HepG2 (cell line): Measurements from ENCODE around the gene REM2. TPM values are rescaled to one million over a fixed set of nuclear protein-coding genes. Genes with fewer than 3 reads are reported as not detected.
A peak's percentile ranks its signal among the peaks of the same experiment; 100 is the strongest.

Source experiments
- CHD2 ChIP-seq: IDR thresholded peaks from 2 replicates; pipeline ENCODE4 v1.6.1; 2011; ENCODE audit warnings: low read depth, low read length, improper control_type of control experiment
- FOXC1 ChIP-seq: sonication (generic); formaldehyde crosslinking; IDR thresholded peaks from 2 replicates; pipeline ENCODE4 v1.8.0; 2022; ENCODE audit warnings: mild to moderate bottlenecking, missing genetic modification reagents, borderline replicate concordance
- HIVEP1 ChIP-seq: sonication (generic); formaldehyde crosslinking; IDR thresholded peaks from 2 replicates; pipeline ENCODE4 v1.4.0; 2020; ENCODE audit warnings: mild to moderate bottlenecking, missing genetic modification reagents
- MLLT10 ChIP-seq: sonication (generic); formaldehyde crosslinking; IDR thresholded peaks from 2 replicates; pipeline ENCODE4 v1.4.0; 2020; ENCODE audit warnings: missing genetic modification reagents
- NFE2L1 ChIP-seq: sonication (generic); formaldehyde crosslinking; IDR thresholded peaks from 2 replicates; pipeline ENCODE4 v1.4.0; 2020; ENCODE audit warnings: missing genetic modification reagents, mild to moderate bottlenecking, borderline replicate concordance
- NR0B2 ChIP-seq: sonication (generic); formaldehyde crosslinking; IDR thresholded peaks from 2 replicates; pipeline ENCODE4 v1.4.0; 2020; ENCODE audit warnings: mild to moderate bottlenecking, missing genetic modification reagents
- SOX13 ChIP-seq, 3 experiments: fragments of 450-650 bp in 1 of 3; sonication (generic) in 1 of 3; formaldehyde crosslinking in 1 of 3; IDR thresholded peaks in 2 of 3; conservative IDR thresholded peaks in 1 of 3; 2 replicates each; pipeline versions ENCODE4 v1.5.0 to v1.6.1; 2016 to 2020; ENCODE audit warnings: antibody characterized with exemption in 1 of 3, mild to moderate bottlenecking in 1 of 3, missing compliant biosample characterization in 1 of 3, missing genetic modification reagents in 1 of 3, moderate library complexity in 1 of 3
- SRSF1 ChIP-seq: fragments of 200-400 bp; formaldehyde crosslinking; optimal IDR thresholded peaks from 2 replicates; pipeline ENCODE3; 2017; ENCODE audit warnings: mild to moderate bottlenecking, low read depth, low read length, moderate library complexity
- TOPORS ChIP-seq: sonication (generic); formaldehyde crosslinking; IDR thresholded peaks from 2 replicates; pipeline ENCODE4 v1.8.0; 2023; ENCODE audit warnings: mild to moderate bottlenecking, missing genetic modification reagents
- ZFP41 ChIP-seq: sonication (generic); formaldehyde crosslinking; IDR thresholded peaks from 2 replicates; pipeline ENCODE4 v1.4.0; 2020; ENCODE audit warnings: mild to moderate bottlenecking, missing genetic modification reagents, borderline replicate concordance
- ZFYVE20 ChIP-seq: sonication (generic); formaldehyde crosslinking; IDR thresholded peaks from 2 replicates; pipeline ENCODE4 v1.8.0; 2023; ENCODE audit warnings: low read depth, mild to moderate bottlenecking, moderate library complexity, missing genetic modification reagents, borderline replicate concordance
- ZHX2 ChIP-seq, 2 experiments: sonication (generic) in 1 of 2; formaldehyde crosslinking in 1 of 2; IDR thresholded peaks; 2 replicates each; pipeline versions ENCODE4 v1.6.1 to v1.9.0; 2014 to 2022; ENCODE audit warnings: antibody characterized with exemption in 1 of 2, borderline replicate concordance in 1 of 2, inconsistent platforms in 1 of 2, low read depth in 1 of 2, missing genetic modification reagents in 1 of 2
- ZNF225 ChIP-seq: sonication (generic); formaldehyde crosslinking; IDR thresholded peaks from 2 replicates; pipeline ENCODE4 v1.4.0; 2020; ENCODE audit warnings: mild to moderate bottlenecking, missing genetic modification reagents
- ZNF234 ChIP-seq: sonication (generic); formaldehyde crosslinking; conservative IDR thresholded peaks from 2 replicates; pipeline ENCODE4 v1.5.1; 2020; ENCODE audit warnings: mild to moderate bottlenecking, missing genetic modification reagents
- ZNF343 ChIP-seq: sonication (generic); formaldehyde crosslinking; IDR thresholded peaks from 2 replicates; pipeline ENCODE4 v1.4.0; 2020; ENCODE audit warnings: mild to moderate bottlenecking, missing genetic modification reagents
- ZNF652 ChIP-seq: IDR thresholded peaks from 2 replicates; pipeline ENCODE4 v1.6.1; 2016; ENCODE audit warnings: low read depth, borderline replicate concordance
- ZNF674 ChIP-seq: sonication (generic); formaldehyde crosslinking; IDR thresholded peaks from 2 replicates; pipeline ENCODE4 v1.5.0; 2020; ENCODE audit warnings: low read depth, mild to moderate bottlenecking, missing genetic modification reagents
- ZZZ3 ChIP-seq: sonication (generic); formaldehyde crosslinking; IDR thresholded peaks from 2 replicates; pipeline ENCODE4 v1.4.0; 2020; ENCODE audit warnings: missing genetic modification reagents, mild to moderate bottlenecking, borderline replicate concordance
- polyA plus RNA-seq, 8 experiments: library from polyadenylated mRNA; depleted of rRNA in 3 of 8; stranded (reverse) in 7 of 8; unstranded in 1 of 8; fragments of >200 nt; fragmentation: Illumina TruSeq in 4 of 8; extraction: Trizol in 4 of 8; gene quantifications; 2 replicates each; pipeline versions ENCODE4 v1.2.1 to v1.2.3, GENCODE V29; 2011 to 2016; ENCODE audit warnings: low read depth in 4 of 8, missing spikeins in 1 of 8, mixed read lengths in 1 of 8; ENCODE audit not compliant: insufficient read depth in 1 of 8
- total RNA-seq, 5 experiments: library from RNA; depleted of rRNA; stranded (reverse); fragments of >200 nt; fragmentation: Illumina TruSeq; extraction: Trizol; gene quantifications; 2 replicates each; pipeline ENCODE4 v1.2.3, GENCODE V29; 2016; ENCODE audit warnings: low read depth in 1 of 5
- TF ChIP-seq, protein P1 (sequence below): sonication (generic); formaldehyde crosslinking; IDR thresholded peaks from 2 replicates; pipeline ENCODE4 v1.4.0; 2020; ENCODE audit warnings: missing genetic modification reagents, borderline replicate concordance
- TF ChIP-seq, protein P2 (sequence below): sonication (generic); formaldehyde crosslinking; IDR thresholded peaks from 2 replicates; pipeline ENCODE4 v1.9.0; 2021; ENCODE audit warnings: missing genetic modification reagents, borderline replicate concordance

REM2 gene
- total and polyA plus RNA-seq, 2 of the 13 experiments (the other 11 are each of a cell fraction or from before 2014, with no cell fraction given) = 0.20 TPM; not detected in 1

- TF ChIP-seq, protein P1, sequence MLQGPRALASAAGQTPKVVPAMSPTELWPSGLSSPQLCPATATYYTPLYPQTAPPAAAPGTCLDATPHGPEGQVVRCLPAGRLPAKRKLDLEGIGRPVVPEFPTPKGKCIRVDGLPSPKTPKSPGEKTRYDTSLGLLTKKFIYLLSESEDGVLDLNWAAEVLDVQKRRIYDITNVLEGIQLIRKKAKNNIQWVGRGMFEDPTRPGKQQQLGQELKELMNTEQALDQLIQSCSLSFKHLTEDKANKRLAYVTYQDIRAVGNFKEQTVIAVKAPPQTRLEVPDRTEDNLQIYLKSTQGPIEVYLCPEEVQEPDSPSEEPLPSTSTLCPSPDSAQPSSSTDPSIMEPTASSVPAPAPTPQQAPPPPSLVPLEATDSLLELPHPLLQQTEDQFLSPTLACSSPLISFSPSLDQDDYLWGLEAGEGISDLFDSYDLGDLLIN (CRISPR knock-in tag) = no peak
- TF ChIP-seq NFE2L1 (no peak), ZNF343 (CRISPR knock-in tag) (no peak), ZFYVE20 (CRISPR knock-in tag) (no peak), ZHX2 (IDR thresholded peaks at IDR 0.05; ENCODE audit: low read depth) (no peak), ZHX2 (CRISPR knock-in tag; IDR thresholded peaks at IDR 0.05; ENCODE audit: borderline replicate concordance) (no peak), ZNF225 (CRISPR knock-in tag) (no peak), TOPORS (CRISPR knock-in tag) (no peak), ZNF652 (CRISPR knock-in tag) (no peak), ZZZ3 (no peak), NR0B2 (peak; percentile 77; the same call in 1 of the 2 replicates), MLLT10 (CRISPR knock-in tag) (no peak), CHD2 (no peak), ZFP41 (no peak), SOX13 (IDR thresholded peaks at IDR 0.05) (no peak), SOX13 (CRISPR knock-in tag; conservative IDR thresholded peaks at IDR 0.05 in 1 of 2, IDR thresholded peaks at IDR 0.05 in 1 of 2) (no peak), ZNF674 (no peak), HIVEP1 (CRISPR knock-in tag) (peak; percentile 69; the same call in 1 of the 2 replicates), SRSF1 (no peak), ZNF234 (CRISPR knock-in tag) (no peak), FOXC1 (no peak)
- TF ChIP-seq, protein P2, sequence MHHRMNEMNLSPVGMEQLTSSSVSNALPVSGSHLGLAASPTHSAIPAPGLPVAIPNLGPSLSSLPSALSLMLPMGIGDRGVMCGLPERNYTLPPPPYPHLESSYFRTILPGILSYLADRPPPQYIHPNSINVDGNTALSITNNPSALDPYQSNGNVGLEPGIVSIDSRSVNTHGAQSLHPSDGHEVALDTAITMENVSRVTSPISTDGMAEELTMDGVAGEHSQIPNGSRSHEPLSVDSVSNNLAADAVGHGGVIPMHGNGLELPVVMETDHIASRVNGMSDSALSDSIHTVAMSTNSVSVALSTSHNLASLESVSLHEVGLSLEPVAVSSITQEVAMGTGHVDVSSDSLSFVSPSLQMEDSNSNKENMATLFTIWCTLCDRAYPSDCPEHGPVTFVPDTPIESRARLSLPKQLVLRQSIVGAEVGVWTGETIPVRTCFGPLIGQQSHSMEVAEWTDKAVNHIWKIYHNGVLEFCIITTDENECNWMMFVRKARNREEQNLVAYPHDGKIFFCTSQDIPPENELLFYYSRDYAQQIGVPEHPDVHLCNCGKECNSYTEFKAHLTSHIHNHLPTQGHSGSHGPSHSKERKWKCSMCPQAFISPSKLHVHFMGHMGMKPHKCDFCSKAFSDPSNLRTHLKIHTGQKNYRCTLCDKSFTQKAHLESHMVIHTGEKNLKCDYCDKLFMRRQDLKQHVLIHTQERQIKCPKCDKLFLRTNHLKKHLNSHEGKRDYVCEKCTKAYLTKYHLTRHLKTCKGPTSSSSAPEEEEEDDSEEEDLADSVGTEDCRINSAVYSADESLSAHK (CRISPR knock-in tag) = no peak
These were observed 40.7 kb downstream of the REM2 start (continued) for GRCh38 chr14:22923746-22924145.
